Measurements from ENCODE around the gene MYO3B.

DNA sequence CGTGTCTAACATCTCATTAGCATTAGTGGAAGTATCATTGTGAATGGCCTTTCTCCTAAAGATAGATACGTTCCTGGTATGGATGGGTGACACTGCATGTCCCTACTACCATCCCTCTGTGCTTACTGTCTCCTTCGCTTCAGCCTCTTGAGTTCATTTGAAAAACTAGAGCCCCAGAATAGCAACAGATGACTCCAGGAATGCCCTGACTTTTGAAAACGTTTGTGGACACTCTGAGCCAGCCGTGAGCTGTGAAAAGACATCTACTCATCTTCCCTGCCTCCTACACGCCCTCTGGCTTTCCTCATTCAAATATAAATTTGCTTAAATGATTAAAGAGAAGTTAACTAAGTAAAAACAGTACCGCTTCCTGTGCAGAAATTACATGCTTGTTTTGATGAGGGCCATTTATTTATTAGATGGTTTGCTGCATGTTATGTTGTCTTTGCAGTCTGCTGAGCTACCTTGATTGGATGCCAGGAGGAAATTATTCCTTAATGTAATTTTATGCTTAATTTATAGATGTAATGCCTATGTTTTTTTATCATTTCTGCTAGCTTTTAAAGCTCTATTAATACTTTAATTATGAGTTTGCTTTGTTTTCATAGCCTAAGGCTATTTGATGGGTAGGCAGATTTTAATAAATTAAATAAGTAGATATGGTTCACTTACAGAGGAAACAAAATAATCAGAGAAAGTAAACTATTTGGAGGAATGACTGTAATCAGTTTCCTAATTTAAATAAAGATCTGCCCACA is 32.1 kb upstream of the MYO3B start:
- TF ChIP-seq, protein P1, sequence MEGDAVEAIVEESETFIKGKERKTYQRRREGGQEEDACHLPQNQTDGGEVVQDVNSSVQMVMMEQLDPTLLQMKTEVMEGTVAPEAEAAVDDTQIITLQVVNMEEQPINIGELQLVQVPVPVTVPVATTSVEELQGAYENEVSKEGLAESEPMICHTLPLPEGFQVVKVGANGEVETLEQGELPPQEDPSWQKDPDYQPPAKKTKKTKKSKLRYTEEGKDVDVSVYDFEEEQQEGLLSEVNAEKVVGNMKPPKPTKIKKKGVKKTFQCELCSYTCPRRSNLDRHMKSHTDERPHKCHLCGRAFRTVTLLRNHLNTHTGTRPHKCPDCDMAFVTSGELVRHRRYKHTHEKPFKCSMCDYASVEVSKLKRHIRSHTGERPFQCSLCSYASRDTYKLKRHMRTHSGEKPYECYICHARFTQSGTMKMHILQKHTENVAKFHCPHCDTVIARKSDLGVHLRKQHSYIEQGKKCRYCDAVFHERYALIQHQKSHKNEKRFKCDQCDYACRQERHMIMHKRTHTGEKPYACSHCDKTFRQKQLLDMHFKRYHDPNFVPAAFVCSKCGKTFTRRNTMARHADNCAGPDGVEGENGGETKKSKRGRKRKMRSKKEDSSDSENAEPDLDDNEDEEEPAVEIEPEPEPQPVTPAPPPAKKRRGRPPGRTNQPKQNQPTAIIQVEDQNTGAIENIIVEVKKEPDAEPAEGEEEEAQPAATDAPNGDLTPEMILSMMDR (IDR thresholded peaks at IDR 0.05; ENCODE audit: low read depth, low read length, poor library complexity, severe bottlenecking): no peak
- no peak for TF ChIP-seq EZH2phosphoT487 (IDR thresholded peaks at IDR 0.05; ENCODE audit: borderline replicate concordance, low read length)

Measured in DOHH2 (cell line).